ENCODE results near the gene IGFL1. TPM values are rescaled to one million over a fixed set of nuclear protein-coding genes. Genes with fewer than 3 reads are reported as not detected.
"Not testable (repeated sequence)": the region's sequence is repeated elsewhere in the genome, so short reads cannot be mapped to it uniquely, and the experiment has no call there.

Gene IGFL1
- total and polyA plus RNA-seq, 8 donors: 0.35 TPM; not detected in 7

DNA sequence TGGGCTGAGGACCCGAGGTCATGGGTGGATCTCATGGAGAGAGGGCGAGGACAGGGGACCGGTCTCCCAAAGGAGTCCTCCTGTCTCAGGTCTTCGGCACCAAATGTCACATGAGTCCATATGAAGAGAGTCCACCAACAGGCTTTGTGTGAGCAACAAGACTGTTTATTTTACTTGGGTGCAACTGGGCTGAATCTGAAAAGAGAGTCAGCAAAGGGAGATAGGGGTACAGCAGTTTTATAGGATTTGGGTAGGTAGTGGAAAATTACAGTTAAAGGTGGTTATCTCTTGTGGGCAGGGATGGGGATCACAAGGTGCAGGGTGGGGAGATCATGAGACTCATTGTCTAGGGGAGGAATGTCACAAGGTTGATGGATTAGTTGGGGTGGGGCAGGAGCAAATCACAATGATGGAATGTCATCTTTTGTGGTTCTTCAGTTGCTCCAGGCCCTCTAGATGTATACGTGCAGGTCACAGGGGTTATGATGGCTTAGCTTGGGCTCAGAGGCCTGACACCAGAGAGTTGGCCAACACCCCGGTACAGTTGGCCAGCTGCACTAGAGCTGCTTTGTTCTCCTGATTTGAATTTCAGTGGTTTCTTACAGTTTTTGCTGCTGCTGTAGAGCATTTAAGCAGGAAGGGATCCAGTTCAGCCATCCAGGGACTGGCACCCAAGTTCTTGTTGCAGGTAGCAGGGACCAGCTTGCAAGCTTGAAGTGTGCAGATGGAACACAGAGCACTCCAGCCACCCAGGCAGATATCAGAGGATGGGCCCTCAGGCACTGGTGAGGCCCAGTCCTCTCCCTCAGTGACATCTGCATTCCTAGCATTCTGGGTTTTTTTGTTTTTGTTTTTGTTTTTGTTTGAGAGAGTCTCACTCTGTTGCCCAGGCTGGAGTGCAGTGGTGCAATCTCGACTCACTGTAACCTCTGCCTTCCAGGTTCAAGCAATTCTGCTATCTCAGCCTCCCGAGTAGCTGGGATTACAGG lies 26.4 kb upstream of the IGFL1 start:
- no peak overlapping the region for H3K27ac ChIP-seq
- no peak for DNase-seq
- H3K27me3 ChIP-seq: no peaks in the 10 kb centered on the region
- H3K9me3 ChIP-seq: no peaks in the 10 kb centered on the region
- H3K36me3 ChIP-seq: no peaks in the 10 kb centered on the region
- TF ChIP-seq, protein P1, sequence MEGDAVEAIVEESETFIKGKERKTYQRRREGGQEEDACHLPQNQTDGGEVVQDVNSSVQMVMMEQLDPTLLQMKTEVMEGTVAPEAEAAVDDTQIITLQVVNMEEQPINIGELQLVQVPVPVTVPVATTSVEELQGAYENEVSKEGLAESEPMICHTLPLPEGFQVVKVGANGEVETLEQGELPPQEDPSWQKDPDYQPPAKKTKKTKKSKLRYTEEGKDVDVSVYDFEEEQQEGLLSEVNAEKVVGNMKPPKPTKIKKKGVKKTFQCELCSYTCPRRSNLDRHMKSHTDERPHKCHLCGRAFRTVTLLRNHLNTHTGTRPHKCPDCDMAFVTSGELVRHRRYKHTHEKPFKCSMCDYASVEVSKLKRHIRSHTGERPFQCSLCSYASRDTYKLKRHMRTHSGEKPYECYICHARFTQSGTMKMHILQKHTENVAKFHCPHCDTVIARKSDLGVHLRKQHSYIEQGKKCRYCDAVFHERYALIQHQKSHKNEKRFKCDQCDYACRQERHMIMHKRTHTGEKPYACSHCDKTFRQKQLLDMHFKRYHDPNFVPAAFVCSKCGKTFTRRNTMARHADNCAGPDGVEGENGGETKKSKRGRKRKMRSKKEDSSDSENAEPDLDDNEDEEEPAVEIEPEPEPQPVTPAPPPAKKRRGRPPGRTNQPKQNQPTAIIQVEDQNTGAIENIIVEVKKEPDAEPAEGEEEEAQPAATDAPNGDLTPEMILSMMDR (IDR thresholded peaks at IDR 0.05): no peak
- H3K4me3 ChIP-seq: no peak overlapping the region
- ATAC-seq: no peak
- intact Hi-C loops (cut with DNase I): no loop called here
- no peaks in the 10 kb centered on the region for H3K4me1 ChIP-seq

- ATAC-seq: no peak
- DNase-seq: no peak
- TF ChIP-seq, protein P1 (IDR thresholded peaks at IDR 0.05): no peak
- Histone ChIP-seq H3K36me3 (no peaks in the 10 kb centered on the region), H3K4me3 (no peak overlapping the region), H3K4me1 (no peaks in the 10 kb centered on the region), H3K27me3 (no peaks in the 10 kb centered on the region), H3K9me3 (no peaks in the 10 kb centered on the region), H3K27ac (no peak overlapping the region)
- intact Hi-C loops (cut with DNase I): no loop called here
Measured at GRCh38 chr19:46204008-46204407, 25.5 kb upstream of the IGFL1 start.

DNA sequence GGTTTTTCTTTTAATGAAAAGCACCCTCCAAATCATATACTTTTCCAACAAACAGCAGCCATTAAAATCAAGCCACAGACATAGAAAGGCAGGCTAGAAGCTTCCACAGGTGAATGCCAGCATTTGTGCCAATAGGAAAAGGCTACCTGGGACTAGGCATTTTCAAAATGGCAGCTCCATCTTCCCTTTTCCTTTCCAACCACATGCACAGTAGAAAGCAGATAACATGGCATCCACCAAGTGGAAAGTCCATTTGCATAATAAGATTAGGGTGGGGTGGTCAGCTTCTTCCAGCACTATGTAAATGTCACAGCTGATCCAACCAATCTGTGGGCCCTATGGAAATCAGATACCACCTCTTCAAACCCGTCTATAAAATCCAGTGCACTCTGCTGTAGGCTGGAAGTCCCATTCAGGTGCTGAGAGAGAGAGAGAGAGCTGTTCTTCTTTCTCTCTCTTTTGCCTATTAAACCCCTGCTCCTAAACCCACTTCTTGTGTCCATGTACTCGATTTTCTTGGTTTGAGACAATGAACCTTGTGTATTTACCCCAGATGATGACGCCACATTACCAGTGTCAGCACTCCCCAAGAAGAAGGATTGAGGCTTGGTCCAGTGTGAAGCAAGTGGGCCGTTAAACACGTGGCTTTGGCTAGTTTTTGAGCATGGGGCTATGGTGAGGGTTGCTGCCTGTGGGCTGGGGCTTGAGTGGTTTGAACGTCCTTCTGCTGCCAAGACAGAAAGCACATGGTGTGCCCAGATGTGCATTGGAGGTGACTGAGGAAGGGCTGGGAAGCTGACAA lies 24.2 kb upstream of the IGFL1 start:
- ATAC-seq: no peak
- no peaks in the 10 kb centered on the region for H3K4me1 ChIP-seq
- no peak for DNase-seq
- no peaks in the 10 kb centered on the region for H3K36me3 ChIP-seq
- TF ChIP-seq, protein P1 (IDR thresholded peaks at IDR 0.05): no peak
- H3K4me3 ChIP-seq: no peak overlapping the region
- H3K27me3 ChIP-seq: no peaks in the 10 kb centered on the region
- H3K9me3 ChIP-seq: no peaks in the 10 kb centered on the region
- no peak overlapping the region for H3K27ac ChIP-seq
- intact Hi-C loops (cut with DNase I): no loop called here

DNA sequence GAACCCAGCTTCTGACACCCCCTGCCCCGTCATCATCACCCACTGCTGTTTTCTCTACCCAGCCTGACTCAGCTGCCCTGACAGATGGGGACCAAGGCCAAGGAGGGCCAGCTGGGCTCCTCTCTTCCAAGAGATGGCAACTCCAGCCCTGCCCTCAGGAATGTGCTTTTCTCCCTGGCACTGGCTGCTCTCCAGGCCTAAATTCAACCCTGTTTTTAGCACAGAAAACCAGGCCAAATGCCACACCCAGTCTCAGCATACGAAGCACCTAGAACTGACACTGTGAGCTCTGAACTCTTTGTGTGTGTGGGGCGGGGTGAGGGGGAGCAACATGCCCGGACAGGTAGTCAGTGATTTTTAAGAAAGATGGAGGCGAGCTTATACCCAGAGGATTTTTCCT lies 23.4 kb upstream of the IGFL1 start:
- TF ChIP-seq, protein P1 (IDR thresholded peaks at IDR 0.05): no peak
- H3K9me3 ChIP-seq: no peaks in the 10 kb centered on the region
- H3K4me3 ChIP-seq: no peak overlapping the region
- DNase-seq (no peak), ATAC-seq (no peak)
- H3K27ac ChIP-seq: no peak overlapping the region
- intact Hi-C loops (cut with DNase I): no loop called here
- H3K27me3 ChIP-seq: no peaks in the 10 kb centered on the region
- no peaks in the 10 kb centered on the region for H3K4me1 ChIP-seq
- H3K36me3 ChIP-seq: no peaks in the 10 kb centered on the region

- Histone ChIP-seq H3K9me3 (no peaks in the 10 kb centered on the region), H3K27ac (no peak overlapping the region), H3K4me1 (peaks cover 0 to 3% of the 10 kb centered on the region in 2 donors), H3K4me3 (no peak overlapping the region), H3K27me3 (no peaks in the 10 kb centered on the region), H3K36me3 (no peaks in the 10 kb centered on the region)
- intact Hi-C loops (cut with DNase I): no loop called here
- DNase-seq (no peak), ATAC-seq (no peak)
- TF ChIP-seq, protein P1 (IDR thresholded peaks at IDR 0.05): no peak
Measured at GRCh38 chr19:46206682-46207081, 22.9 kb upstream of the IGFL1 start.

GRCh38 chr19:46207858-46208257 lies 21.7 kb upstream of the IGFL1 start:
- intact Hi-C loops (cut with DNase I); ATAC-seq; H3K9me3 ChIP-seq; H3K27ac ChIP-seq; H3K36me3 ChIP-seq; H3K4me3 ChIP-seq; DNase-seq; H3K4me1 ChIP-seq; H3K27me3 ChIP-seq: not testable (repeated sequence)
